GM23248 (cell line): ENCODE data around the gene TMEM202. TPM values are rescaled to one million over a fixed set of nuclear protein-coding genes. Genes with fewer than 3 reads are reported as not detected.
"Not testable (repeated sequence)": the region's sequence is repeated elsewhere in the genome, so short reads cannot be mapped to it uniquely, and the experiment has no call there.

Experiments used
- DNase-seq: peaks from one replicate; pipeline ENCODE4 v3.0.0-alpha.2; 2015
- H2AFZ ChIP-seq: fragments of 200-600 bp; sonication (generic); 2 replicates; pipeline ENCODE4 v1.6.1; 2016; ENCODE audit warnings: antibody characterized with exemption
- H3F3A ChIP-seq: fragments of 200-600 bp; sonication (generic); 2 replicates; pipeline ENCODE4 v1.6.1; 2016; ENCODE audit warnings: mild to moderate bottlenecking, antibody characterized with exemption, mixed run types; ENCODE audit not compliant: insufficient read depth
- H3K27ac ChIP-seq: fragments of 200-600 bp; sonication (generic); 2 replicates; pipeline ENCODE4 v1.5.1; 2016; ENCODE audit warnings: mild to moderate bottlenecking
- H3K27me3 ChIP-seq: fragments of 200-600 bp; sonication (generic); replicated peaks from 2 replicates; pipeline ENCODE4 v1.6.1; 2016; ENCODE audit warnings: mild to moderate bottlenecking; ENCODE audit not compliant: insufficient read depth
- H3K36me3 ChIP-seq: fragments of 200-600 bp; sonication (generic); 2 replicates; pipeline ENCODE4 v1.6.1; 2016; ENCODE audit warnings: low read depth, mild to moderate bottlenecking
- H3K4me1 ChIP-seq: fragments of 200-600 bp; sonication (generic); 2 replicates; pipeline ENCODE4 v1.6.1; 2016; ENCODE audit warnings: mild to moderate bottlenecking; ENCODE audit not compliant: insufficient read depth
- H3K4me2 ChIP-seq: fragments of 200-600 bp; sonication (generic); one replicate; pipeline ENCODE4 v1.6.1; 2016; ENCODE audit warnings: mild to moderate bottlenecking; ENCODE audit not compliant: unreplicated experiment
- H3K4me3 ChIP-seq: fragments of 200-600 bp; sonication (generic); 2 replicates; pipeline ENCODE4 v1.5.1; 2016; ENCODE audit warnings: mild to moderate bottlenecking
- H3K79me2 ChIP-seq: fragments of 200-600 bp; sonication (generic); 2 replicates; pipeline ENCODE4 v1.6.1; 2016; ENCODE audit warnings: mild to moderate bottlenecking; ENCODE audit not compliant: insufficient read depth
- H3K9ac ChIP-seq: fragments of 200-600 bp; sonication (generic); 2 replicates; pipeline ENCODE4 v1.6.1; 2016; ENCODE audit warnings: mild to moderate bottlenecking
- H3K9me2 ChIP-seq: fragments of 200-600 bp; sonication (generic); 2 replicates; pipeline ENCODE4 v1.6.1; 2016; ENCODE audit warnings: mixed run types, mild to moderate bottlenecking, moderate library complexity; ENCODE audit not compliant: insufficient read depth
- H3K9me3 ChIP-seq: fragments of 200-600 bp; sonication (generic); one replicate; pipeline ENCODE4 v1.6.1; 2017; ENCODE audit warnings: low read depth
- H4K20me1 ChIP-seq: fragments of 200-600 bp; sonication (generic); 2 replicates; pipeline ENCODE4 v1.6.0; 2016; ENCODE audit not compliant: insufficient read depth
- EZH2 ChIP-seq: fragments of 200-600 bp; sonication (generic); IDR thresholded peaks from 2 replicates; pipeline ENCODE4 v1.6.1; 2018; ENCODE audit warnings: antibody characterized with exemption, mild to moderate bottlenecking; ENCODE audit not compliant: insufficient read depth, poor library complexity, severe bottlenecking
- EZH2phosphoT487 ChIP-seq: fragments of 200-600 bp; sonication (generic); IDR thresholded peaks from 2 replicates; pipeline ENCODE4 v1.6.1; 2018; ENCODE audit warnings: antibody characterized with exemption, moderate library complexity, mild to moderate bottlenecking, low read depth; ENCODE audit not compliant: insufficient read depth
- WGBS, 2 experiments: methylation state at CpG; one replicate each; pipeline ENCODE4 v1.1.6; 2015 to 2017; ENCODE audit warnings: low lambda C conversion rate in 2 of 2, low coverage in 1 of 2; ENCODE audit errors: missing lambda C conversion rate in 2 of 2; 5-methylcytosine and 5-hydroxymethylcytosine counted together
- in situ Hi-C: fragments of 300-500 bp; cut with MboI; formaldehyde crosslinking; loops from 2 replicates; pipeline ENCODE4 v1.15.0; 2020
- polyA plus RNA-seq: library from polyadenylated mRNA; unstranded; fragments of >200 nt; fragmentation: Nextera tagmentation; extraction: Ambion mirVana; gene quantifications from 2 replicates; pipeline ENCODE4 v1.2.1, GENCODE V29; 2016
- total RNA-seq: library from RNA; depleted of rRNA; stranded (reverse); fragments of >200 nt; shearing (Covaris generic); gene quantifications from 2 replicates; pipeline ENCODE4 v1.2.3, GENCODE V29; 2014

TMEM202 gene
- total and polyA plus RNA-seq, 2 experiments from 2014 or later, result not detected

GRCh38 chr15:72375846-72376581 lies 22.1 kb upstream of the TMEM202 start, which contains the start of gene HEXA:
Gene HEXA (minus strand): TSS chr15:72376014. CDS start chr15:72375972, 42 bp downstream.
- H3K4me3 ChIP-seq, result peak within 1 kb of the TSS; percentile 96
- H3K4me1 ChIP-seq, result peaks cover 8% of the 10 kb centered on the region
- in situ Hi-C loops, result no loop called here
- no peaks in the 10 kb centered on the region for H3K9me3 ChIP-seq
- no peaks in the 10 kb centered on the region for H3F3A ChIP-seq
- DNase-seq, result peak; percentile 95
- H4K20me1 ChIP-seq, result no peaks in the 10 kb centered on the region
- H3K79me2 ChIP-seq, result peaks cover 45% of the 10 kb centered on the region
- TF ChIP-seq EZH2phosphoT487 (no peak), EZH2 (no peak)
- H3K9ac ChIP-seq, result peak within 1 kb of the TSS; percentile 95
- peak within 1 kb of the TSS; percentile 88 for H3K4me2 ChIP-seq
- no peaks in the 10 kb centered on the region for H3K36me3 ChIP-seq
- WGBS, 2 experiments, result 1 to 2% methylated on average over 50 of the region's 50 CpGs
- H3K27ac ChIP-seq, result peak within 1 kb of the TSS; percentile 80
- peak within 1 kb of the TSS; percentile 96 for H2AFZ ChIP-seq
- no peaks in the 10 kb centered on the region for H3K9me2 ChIP-seq
- H3K27me3 ChIP-seq, result no peaks in the 10 kb centered on the region

- Histone ChIP-seq H3K9ac (no peak overlapping the region), H3K27ac (no peak overlapping the region), H3K9me3 (no peaks in the 10 kb centered on the region), H3K4me2 (no peak overlapping the region), H3K4me3 (no peak overlapping the region), H3K79me2 (peaks cover 32% of the 10 kb centered on the region), H3K9me2 (no peaks in the 10 kb centered on the region), H3K4me1 (peaks cover 8% of the 10 kb centered on the region), H4K20me1 (no peaks in the 10 kb centered on the region), H2AFZ (no peak overlapping the region), H3K27me3 (peaks cover 2% of the 10 kb centered on the region; the same call in 1 of the 2 replicates), H3F3A (no peaks in the 10 kb centered on the region), H3K36me3 (no peaks in the 10 kb centered on the region)
- no peak for DNase-seq
- TF ChIP-seq EZH2 (no peak), EZH2phosphoT487 (no peak)
- 43 to 58% methylated on average over 1 of the region's 1 CpG for WGBS, 2 experiments
- in situ Hi-C loops, result no loop called here
Observed at GRCh38 chr15:72377331-72377730, 20.8 kb upstream of the TMEM202 start.

- H3K9me2 ChIP-seq, H3K4me2 ChIP-seq, H3K36me3 ChIP-seq, DNase-seq, H2AFZ ChIP-seq, in situ Hi-C loops, H3F3A ChIP-seq, H3K9me3 ChIP-seq, H3K9ac ChIP-seq, H4K20me1 ChIP-seq, H3K4me3 ChIP-seq, H3K27ac ChIP-seq, H3K4me1 ChIP-seq: not testable (repeated sequence)
- WGBS, 2 experiments, result 62 to 73% methylated on average over 3 of the region's 3 CpGs
- peaks cover 17% of the 10 kb centered on the region for H3K79me2 ChIP-seq
- peaks cover 19% of the 10 kb centered on the region for H3K27me3 ChIP-seq
Observed at GRCh38 chr15:72379106-72379505, 19.0 kb upstream of the TMEM202 start.

GRCh38 chr15:72379856-72380430 lies 18.2 kb upstream of the TMEM202 start:
- WGBS, 2 experiments, result 42% methylated on average over 2 of the region's 2 CpGs
- Histone ChIP-seq H3K4me3 (no peak overlapping the region), H3K9me2 (no peaks in the 10 kb centered on the region), H3K27ac (no peak overlapping the region), H2AFZ (no peak overlapping the region), H4K20me1 (no peaks in the 10 kb centered on the region), H3K79me2 (peaks cover 9% of the 10 kb centered on the region), H3K4me1 (peaks cover 4% of the 10 kb centered on the region; the same call in 1 of the 2 replicates), H3K4me2 (no peak overlapping the region), H3K36me3 (no peaks in the 10 kb centered on the region), H3F3A (no peaks in the 10 kb centered on the region), H3K27me3 (peaks cover 25% of the 10 kb centered on the region), H3K9ac (no peak overlapping the region), H3K9me3 (no peaks in the 10 kb centered on the region)
- TF ChIP-seq EZH2phosphoT487 (no peak), EZH2 (no peak)
- in situ Hi-C loops, result no loop called here
- no peak for DNase-seq
